WTC11 (cell line): Measurements from ENCODE around the gene IGF2BP3. TPM values are rescaled to one million over a fixed set of nuclear protein-coding genes. Genes with fewer than 3 reads are reported as not detected.

Experiments used
- ATAC-seq: fragments of 200-7000 bp; cut with Tn5 transposase; 2 replicates; pipeline ENCODE4 v1.10.0; 2021; ENCODE audit warnings: mild to moderate bottlenecking, moderate library complexity
- CTCF ChIA-PET: fragments of 300-600 bp; sonication (Branson Sonifier 250); formaldehyde crosslinking; loops from one replicate; lab custom pipeline; 2021; ENCODE audit warnings: antibody characterized with exemption; lab: Charles Lee
- POLR2A ChIA-PET: fragments of 350-600 bp; sonication (Branson Sonifier 250); formaldehyde crosslinking; loops from one replicate; lab custom pipeline; 2021; ENCODE audit warnings: antibody characterized with exemption; lab: Charles Lee
- DNase-seq: peaks from one replicate; pipeline ENCODE4 v3.0.0; 2021; ENCODE audit warnings: low spot score
- H3K27ac Mint-ChIP-seq: 2 replicates; pipeline ENCODE4 v1.8.0; 2021; ENCODE audit warnings: mixed read lengths
- H3K27me3 Mint-ChIP-seq: 2 replicates; pipeline ENCODE4 v1.8.0; 2021; ENCODE audit warnings: low read depth, mild to moderate bottlenecking, moderate library complexity, mixed read lengths
- H3K36me3 Mint-ChIP-seq: 2 replicates; pipeline ENCODE4 v1.8.0; 2021; ENCODE audit warnings: mixed read lengths
- H3K4me1 Mint-ChIP-seq: 2 replicates; pipeline ENCODE4 v1.8.0; 2022; ENCODE audit warnings: mixed read lengths
- H3K4me3 Mint-ChIP-seq: 2 replicates; pipeline ENCODE4 v1.8.0; 2021; ENCODE audit warnings: mild to moderate bottlenecking, moderate library complexity, mixed read lengths
- H3K9me3 Mint-ChIP-seq: 2 replicates; pipeline ENCODE4 v1.8.0; 2021; ENCODE audit warnings: mixed read lengths
- ARID4B ChIP-seq: sonication (generic); formaldehyde crosslinking; IDR thresholded peaks from 2 replicates; pipeline ENCODE4 v1.8.0; 2023; ENCODE audit warnings: missing genetic modification reagents, mild to moderate bottlenecking, borderline replicate concordance
- CBFB ChIP-seq: sonication (generic); formaldehyde crosslinking; IDR thresholded peaks from 2 replicates; pipeline ENCODE4 v1.8.1; 2022; ENCODE audit warnings: mild to moderate bottlenecking, low read depth, missing genetic modification reagents
- CDX4 ChIP-seq: fragments of 250-450 bp; sonication (Bioruptor Pico); IDR thresholded peaks from 2 replicates; pipeline ENCODE4 v1.9.0; 2021; ENCODE audit warnings: moderate library complexity, mild to moderate bottlenecking, inconsistent platforms, borderline replicate concordance
- E2F4 ChIP-seq: sonication (generic); formaldehyde crosslinking; IDR thresholded peaks from 2 replicates; pipeline ENCODE4 v1.8.1; 2022; ENCODE audit warnings: low read depth, mild to moderate bottlenecking, moderate library complexity, missing genetic modification reagents, borderline replicate concordance
- GTF2I ChIP-seq: fragments of 250-450 bp; sonication (Bioruptor Pico); conservative IDR thresholded peaks from 2 replicates; pipeline ENCODE4 v1.4.0; 2021; ENCODE audit warnings: mild to moderate bottlenecking
- JAZF1 ChIP-seq: fragments of 250-450 bp; sonication (Bioruptor Pico); IDR thresholded peaks from 2 replicates; pipeline ENCODE4 v1.9.0; 2021; ENCODE audit warnings: moderate library complexity, mild to moderate bottlenecking, inconsistent platforms
- MXD4 ChIP-seq: fragments of 250-450 bp; sonication (Bioruptor Pico); IDR thresholded peaks from 2 replicates; pipeline ENCODE4 v1.8.0; 2021; ENCODE audit warnings: mild to moderate bottlenecking, moderate library complexity, borderline replicate concordance
- NFE2L1 ChIP-seq: sonication (generic); formaldehyde crosslinking; IDR thresholded peaks from 2 replicates; pipeline ENCODE4 v1.8.1; 2023; ENCODE audit warnings: missing genetic modification reagents
- NR1H2 ChIP-seq: sonication (generic); formaldehyde crosslinking; IDR thresholded peaks from 2 replicates; pipeline ENCODE4 v1.9.0; 2021; ENCODE audit warnings: mild to moderate bottlenecking, moderate library complexity, missing genetic modification reagents
- PRRX2 ChIP-seq: fragments of 250-450 bp; sonication (Bioruptor Pico); IDR thresholded peaks from 2 replicates; pipeline ENCODE4 v1.8.0; 2021; ENCODE audit warnings: mild to moderate bottlenecking
- SMAD3 ChIP-seq: sonication (generic); formaldehyde crosslinking; IDR thresholded peaks from 2 replicates; pipeline ENCODE4 v1.8.0; 2022; ENCODE audit warnings: missing genetic modification reagents, mild to moderate bottlenecking, borderline replicate concordance
- SOX15 ChIP-seq: fragments of 250-450 bp; sonication (Bioruptor Pico); IDR thresholded peaks from 2 replicates; pipeline ENCODE4 v1.9.0; 2021; ENCODE audit warnings: mild to moderate bottlenecking
- STAT6 ChIP-seq: sonication (generic); formaldehyde crosslinking; conservative IDR thresholded peaks from 2 replicates; pipeline ENCODE4 v1.8.1; 2023; ENCODE audit warnings: mild to moderate bottlenecking, low read depth, missing genetic modification reagents, moderate library complexity
- TEAD1 ChIP-seq: sonication (generic); formaldehyde crosslinking; IDR thresholded peaks from 2 replicates; pipeline ENCODE4 v1.8.0; 2022; ENCODE audit warnings: mild to moderate bottlenecking, missing genetic modification reagents
- ZNF121 ChIP-seq: sonication (generic); formaldehyde crosslinking; IDR thresholded peaks from 2 replicates; pipeline ENCODE4 v1.8.0; 2023; ENCODE audit warnings: missing genetic modification reagents
- ZNF232 ChIP-seq: sonication (generic); formaldehyde crosslinking; IDR thresholded peaks from 2 replicates; pipeline ENCODE4 v1.8.0; 2022; ENCODE audit warnings: mild to moderate bottlenecking, missing genetic modification reagents
- ZNF263 ChIP-seq: sonication (generic); formaldehyde crosslinking; IDR thresholded peaks from 2 replicates; pipeline ENCODE4 v1.8.1; 2022; ENCODE audit warnings: low read depth, mild to moderate bottlenecking, moderate library complexity, missing genetic modification reagents
- ZNF396 ChIP-seq: fragments of 250-450 bp; sonication (Bioruptor Pico); IDR thresholded peaks from 2 replicates; pipeline ENCODE4 v1.8.0; 2021; ENCODE audit warnings: mild to moderate bottlenecking, moderate library complexity, borderline replicate concordance
- total RNA-seq: library from RNA; stranded (reverse); gene quantifications from 3 replicates; pipeline ENCODE4 v1.2.3, GENCODE V29; 2021

IGF2BP3 gene
- total RNA-seq, 1 experiment from 2014 or later, result 129 TPM

- H3K27me3 Mint-ChIP-seq, result peaks cover 6% of the 10 kb centered on the region
- no peaks in the 10 kb centered on the region for H3K9me3 Mint-ChIP-seq
- H3K4me3 Mint-ChIP-seq, result no peak overlapping the region
- H3K4me1 Mint-ChIP-seq, result peaks cover 15% of the 10 kb centered on the region
- no peaks in the 10 kb centered on the region for H3K36me3 Mint-ChIP-seq
- ATAC-seq (no peak), DNase-seq (no peak)
- TF ChIP-seq SMAD3 (CRISPR knock-in tag), result no peak
- TF ChIP-seq ZNF232 (CRISPR knock-in tag), result no peak
- TF ChIP-seq ZNF396 (CRISPR knock-in tag), result no peak
- TF ChIP-seq ZNF121, result no peak
- TF ChIP-seq STAT6, result no peak
- no peak for TF ChIP-seq SOX15 (CRISPR knock-in tag)
- no peak for TF ChIP-seq ARID4B
- no peak for TF ChIP-seq JAZF1 (CRISPR knock-in tag)
- TF ChIP-seq GTF2I (CRISPR knock-in tag), result no peak
- no peak for TF ChIP-seq E2F4
- TF ChIP-seq PRRX2 (CRISPR knock-in tag), result no peak
- no peak for TF ChIP-seq TEAD1
- no peak for TF ChIP-seq CDX4 (CRISPR knock-in tag)
- TF ChIP-seq NFE2L1 (CRISPR knock-in tag), result no peak
- TF ChIP-seq MXD4 (CRISPR knock-in tag), result no peak
- TF ChIP-seq CBFB (CRISPR knock-in tag), result no peak
- TF ChIP-seq ZNF263 (CRISPR knock-in tag), result no peak
- H3K27ac Mint-ChIP-seq, result no peak overlapping the region
- ChIA-PET CTCF (interaction anchor here (1.3 to 1.4 kb wide), 2 partner anchors 19 to 255 kb away, joined by 3 to 7 read pairs; no protein-coding TSS in a partner anchor), POLR2A (interaction anchor here (2.0 kb wide), 1 partner anchor 12 kb away, joined by 5 read pairs; no protein-coding TSS in a partner anchor)
Measured at GRCh38 chr7:23291957-23292560, 178.2 kb downstream of the IGF2BP3 start.

GRCh38 chr7:23290993-23291392 is 179.3 kb downstream of the IGF2BP3 start:
- DNase-seq (no peak), ATAC-seq (no peak)
- Mint-ChIP-seq H3K4me3 (no peak overlapping the region), H3K27ac (no peak overlapping the region), H3K4me1 (peaks cover 15% of the 10 kb centered on the region), H3K27me3 (no peaks in the 10 kb centered on the region; the same call in 1 of the 2 replicates), H3K9me3 (no peaks in the 10 kb centered on the region), H3K36me3 (no peaks in the 10 kb centered on the region)
- no peak for TF ChIP-seq NR1H2 (CRISPR knock-in tag)
- CTCF ChIA-PET, result interaction anchor here (1.4 kb wide), 1 partner anchor 14 kb away, joined by 3 read pairs; no protein-coding TSS in a partner anchor
- POLR2A ChIA-PET, result interaction anchor here (2.0 kb wide), 1 partner anchor 11 kb away, joined by 5 read pairs; no protein-coding TSS in a partner anchor
